ENCODE data around the gene MKRN2OS. TPM values are rescaled to one million over a fixed set of nuclear protein-coding genes. Genes with fewer than 3 reads are reported as not detected.
"Not testable (repeated sequence)": the region's sequence is repeated elsewhere in the genome, so short reads cannot be mapped to it uniquely, and the experiment has no call there.

Gene MKRN2OS
- total RNA-seq, 1 donor from 2014 or later, result not detected

DNA sequence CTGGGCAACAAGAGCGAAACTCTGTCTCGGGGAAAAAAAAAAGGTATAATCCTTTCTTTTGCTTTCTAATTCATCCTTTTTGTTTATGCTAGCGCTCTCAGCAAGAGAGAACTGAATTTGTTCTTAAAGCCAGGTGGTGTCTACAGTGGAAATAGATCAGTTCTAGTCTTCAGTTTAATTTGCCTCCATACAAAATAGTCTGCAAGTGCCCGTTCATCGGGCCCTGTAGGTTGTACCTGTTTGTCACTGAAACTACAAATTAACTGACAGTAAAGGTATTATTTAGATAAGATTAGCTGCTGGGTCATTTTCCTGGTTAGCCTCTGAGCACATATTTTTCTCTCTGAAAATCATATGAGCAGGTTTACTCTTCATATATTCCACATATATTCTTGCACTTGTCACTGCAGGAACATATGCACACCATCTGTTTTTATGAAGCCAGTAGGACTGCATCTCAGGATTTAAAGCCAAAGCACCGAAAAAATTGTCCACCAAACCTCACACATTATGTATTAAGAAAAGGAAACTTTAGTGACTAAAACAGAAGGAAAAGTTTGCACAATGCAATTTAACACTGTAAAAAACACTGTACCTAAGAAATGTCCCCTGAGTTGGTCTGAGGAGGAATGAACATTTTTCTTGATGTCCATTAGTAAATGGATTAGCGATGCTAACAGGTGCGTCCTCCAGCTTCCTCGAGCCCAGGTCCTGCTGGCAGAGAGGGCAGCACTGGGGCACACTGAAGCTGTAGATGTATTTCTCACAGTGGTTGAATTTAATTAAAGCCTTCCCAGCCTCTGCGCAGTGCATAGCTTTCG is 437 bp downstream of the MKRN2OS start:
- Mint-ChIP-seq H3K4me1 (ENCODE audit: unreplicated experiment) (peaks cover 9% of the 10 kb centered on the region), H3K27me3 (ENCODE audit: unreplicated experiment) (no peaks in the 10 kb centered on the region), H3K9me3 (ENCODE audit: unreplicated experiment) (no peaks in the 10 kb centered on the region), H3K4me3 (ENCODE audit: unreplicated experiment) (no peak overlapping the region), H3K27ac (ENCODE audit: unreplicated experiment) (no peak overlapping the region), H3K36me3 (ENCODE audit: low read depth, unreplicated experiment) (no peaks in the 10 kb centered on the region)
- no peak for DNase-seq (ENCODE audit: low spot score)
- TF ChIP-seq, protein P1, sequence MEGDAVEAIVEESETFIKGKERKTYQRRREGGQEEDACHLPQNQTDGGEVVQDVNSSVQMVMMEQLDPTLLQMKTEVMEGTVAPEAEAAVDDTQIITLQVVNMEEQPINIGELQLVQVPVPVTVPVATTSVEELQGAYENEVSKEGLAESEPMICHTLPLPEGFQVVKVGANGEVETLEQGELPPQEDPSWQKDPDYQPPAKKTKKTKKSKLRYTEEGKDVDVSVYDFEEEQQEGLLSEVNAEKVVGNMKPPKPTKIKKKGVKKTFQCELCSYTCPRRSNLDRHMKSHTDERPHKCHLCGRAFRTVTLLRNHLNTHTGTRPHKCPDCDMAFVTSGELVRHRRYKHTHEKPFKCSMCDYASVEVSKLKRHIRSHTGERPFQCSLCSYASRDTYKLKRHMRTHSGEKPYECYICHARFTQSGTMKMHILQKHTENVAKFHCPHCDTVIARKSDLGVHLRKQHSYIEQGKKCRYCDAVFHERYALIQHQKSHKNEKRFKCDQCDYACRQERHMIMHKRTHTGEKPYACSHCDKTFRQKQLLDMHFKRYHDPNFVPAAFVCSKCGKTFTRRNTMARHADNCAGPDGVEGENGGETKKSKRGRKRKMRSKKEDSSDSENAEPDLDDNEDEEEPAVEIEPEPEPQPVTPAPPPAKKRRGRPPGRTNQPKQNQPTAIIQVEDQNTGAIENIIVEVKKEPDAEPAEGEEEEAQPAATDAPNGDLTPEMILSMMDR (IDR thresholded peaks at IDR 0.05; ENCODE audit: unreplicated experiment), result no peak

GRCh38 chr3:12543497-12543896 is 1.8 kb downstream of the MKRN2OS start:
- H3K4me1 Mint-ChIP-seq (ENCODE audit: unreplicated experiment); H3K36me3 Mint-ChIP-seq (ENCODE audit: low read depth, unreplicated experiment); H3K4me3 Mint-ChIP-seq (ENCODE audit: unreplicated experiment); H3K9me3 Mint-ChIP-seq (ENCODE audit: unreplicated experiment); DNase-seq (ENCODE audit: low spot score); H3K27me3 Mint-ChIP-seq (ENCODE audit: unreplicated experiment); H3K27ac Mint-ChIP-seq (ENCODE audit: unreplicated experiment): not testable (repeated sequence)

DNA sequence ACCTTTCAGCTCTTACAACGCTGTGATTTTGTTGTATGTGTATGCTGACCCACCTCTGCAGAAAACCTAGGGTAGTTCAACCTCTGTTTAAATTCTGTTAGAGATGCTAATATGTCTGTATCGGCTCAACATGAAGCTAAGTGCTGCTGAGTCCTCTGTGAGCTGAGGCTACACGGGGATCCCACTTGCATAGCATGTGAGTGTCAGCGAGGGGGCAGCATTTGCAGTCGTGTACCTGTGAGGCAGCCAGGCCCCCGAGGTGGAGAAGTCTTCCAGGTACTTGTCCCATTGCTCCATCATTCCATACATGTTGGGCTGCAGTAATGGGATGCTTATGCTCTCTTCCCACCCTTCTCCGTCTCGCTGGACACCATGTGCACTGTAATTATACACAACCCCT is 3.7 kb downstream of the MKRN2OS start:
- H3K4me1 Mint-ChIP-seq (ENCODE audit: unreplicated experiment), result peaks cover 9% of the 10 kb centered on the region
- TF ChIP-seq, protein P1 (IDR thresholded peaks at IDR 0.05; ENCODE audit: unreplicated experiment), result no peak
- H3K36me3 Mint-ChIP-seq (ENCODE audit: low read depth, unreplicated experiment), result no peaks in the 10 kb centered on the region
- H3K27me3 Mint-ChIP-seq (ENCODE audit: unreplicated experiment), result no peaks in the 10 kb centered on the region
- H3K27ac Mint-ChIP-seq (ENCODE audit: unreplicated experiment), result no peak overlapping the region
- no peak overlapping the region for H3K4me3 Mint-ChIP-seq (ENCODE audit: unreplicated experiment)
- DNase-seq (ENCODE audit: low spot score), result no peak
- no peaks in the 10 kb centered on the region for H3K9me3 Mint-ChIP-seq (ENCODE audit: unreplicated experiment)

GRCh38 chr3:12536423-12536822 is 8.9 kb downstream of the MKRN2OS start:
- Mint-ChIP-seq H3K27ac (ENCODE audit: unreplicated experiment) (no peak overlapping the region), H3K36me3 (ENCODE audit: low read depth, unreplicated experiment) (peaks cover 8% of the 10 kb centered on the region), H3K9me3 (ENCODE audit: unreplicated experiment) (no peaks in the 10 kb centered on the region), H3K27me3 (ENCODE audit: unreplicated experiment) (peaks cover 3% of the 10 kb centered on the region), H3K4me3 (ENCODE audit: unreplicated experiment) (no peak overlapping the region), H3K4me1 (ENCODE audit: unreplicated experiment) (no peaks in the 10 kb centered on the region)
- DNase-seq (ENCODE audit: low spot score), result no peak
- TF ChIP-seq, protein P1 (IDR thresholded peaks at IDR 0.05; ENCODE audit: unreplicated experiment), result no peak

DNA sequence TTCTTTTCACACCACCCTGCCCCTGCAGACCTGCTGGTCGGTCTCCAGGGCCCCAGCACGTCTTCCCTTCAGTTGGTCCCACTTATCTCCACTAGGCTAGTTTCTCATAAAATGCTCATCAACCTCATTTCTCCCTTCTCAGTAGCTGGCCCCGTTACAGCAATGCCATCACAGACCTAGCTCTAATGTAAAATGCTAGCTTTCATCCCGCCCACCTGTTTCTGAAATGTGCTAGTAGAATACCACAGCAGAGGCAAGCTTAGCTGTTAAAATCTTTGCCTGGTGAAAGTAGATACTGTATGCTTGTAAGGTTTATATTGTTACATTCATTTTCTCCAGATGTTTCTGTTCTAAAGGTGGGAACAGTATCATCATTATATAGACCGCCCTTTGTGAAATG is 13.1 kb downstream of the MKRN2OS start:
- Mint-ChIP-seq H3K36me3 (ENCODE audit: low read depth, unreplicated experiment) (peaks cover 8% of the 10 kb centered on the region), H3K4me3 (ENCODE audit: unreplicated experiment) (no peak overlapping the region), H3K27me3 (ENCODE audit: unreplicated experiment) (peaks cover 3% of the 10 kb centered on the region), H3K4me1 (ENCODE audit: unreplicated experiment) (no peaks in the 10 kb centered on the region), H3K9me3 (ENCODE audit: unreplicated experiment) (no peaks in the 10 kb centered on the region), H3K27ac (ENCODE audit: unreplicated experiment) (no peak overlapping the region)
- no peak for DNase-seq (ENCODE audit: low spot score)
- TF ChIP-seq, protein P1 (IDR thresholded peaks at IDR 0.05; ENCODE audit: unreplicated experiment), result no peak

All from endothelial cell (in vitro differentiated cells).